A549 (cell line): ENCODE data around the gene CDC37L1. TPM values are rescaled to one million over a fixed set of nuclear protein-coding genes. Genes with fewer than 3 reads are reported as not detected.

Experiments
- ATAC-seq, 2 experiments: fragments of 200-7000 bp in 1 of 2; fragments of >200 bp in 1 of 2; cut with Nextera tagmentation in 1 of 2; cut with Tn5 transposase in 1 of 2; 3 replicates each; pipeline versions ENCODE4 v1.8.0 to v1.9.1; 2018 to 2020; ENCODE audit warnings: mild to moderate bottlenecking in 1 of 2, moderate library complexity in 1 of 2
- CTCF ChIA-PET: fragments of 300-600 bp; sonication (Branson Sonifier 250); formaldehyde crosslinking; extraction: SDS; loops from one replicate; lab custom pipeline; 2021; ENCODE audit warnings: antibody characterized with exemption, inconsistent platforms; lab: Yijun Ruan, JAX
- POLR2A ChIA-PET: fragments of 350-600 bp; formaldehyde crosslinking; extraction: SDS; loops from one replicate; lab custom pipeline; 2021; ENCODE audit warnings: antibody characterized with exemption, inconsistent platforms; lab: Yijun Ruan, JAX
- DNase-seq, 2 experiments: peaks; one replicate each; pipeline versions ENCODE4 v3.0.0 to v3.0.0-alpha.2; 2011 to 2016; ENCODE audit warnings: low read depth in 1 of 2, low spot score in 1 of 2
- FAIRE-seq: peaks from 2 replicates; lab custom pipeline; 2011; peaks lifted over from hg19 to GRCh38; lab: Jason Lieb, UNC
- H3K27ac ChIP-seq, 2 experiments: fragments of >200 bp; sonication (Bioruptor Twin); formaldehyde crosslinking; 3 replicates each; pipeline ENCODE4 v1.5.1; 2016 to 2017
- H3K4me1 ChIP-seq: fragments of >200 bp; sonication (Bioruptor Twin); formaldehyde crosslinking; 3 replicates; pipeline ENCODE4 v1.6.1; 2016
- H3K4me2 ChIP-seq: fragments of >200 bp; sonication (Bioruptor Twin); formaldehyde crosslinking; 3 replicates; pipeline ENCODE4 v1.6.1; 2016
- H3K4me3 ChIP-seq: fragments of >200 bp; sonication (Bioruptor Twin); formaldehyde crosslinking; 3 replicates; pipeline ENCODE4 v1.5.1; 2016
- H3K9me3 ChIP-seq: fragments of >200 bp; sonication (Bioruptor Twin); formaldehyde crosslinking; 3 replicates; pipeline ENCODE4 v1.6.1; 2016
- BHLHE40 ChIP-seq: IDR thresholded peaks from 2 replicates; pipeline ENCODE4 v1.6.1; 2012; ENCODE audit warnings: low read depth, low read length, inconsistent platforms
- EHF ChIP-seq: fragments of 250-450 bp; sonication (Bioruptor Pico); IDR thresholded peaks from 2 replicates; pipeline ENCODE4 v1.5.0; 2020; ENCODE audit warnings: mild to moderate bottlenecking
- ESRRA ChIP-seq: fragments of 150-350 bp; IDR thresholded peaks from 2 replicates; pipeline ENCODE4 v1.6.1; 2014; ENCODE audit warnings: mild to moderate bottlenecking, low read length, borderline replicate concordance
- FOSB ChIP-seq: fragments of 250-450 bp; sonication (Bioruptor Pico); IDR thresholded peaks from 2 replicates; pipeline ENCODE4 v1.5.0; 2020; ENCODE audit warnings: mild to moderate bottlenecking, moderate library complexity
- GATA3 ChIP-seq: IDR thresholded peaks from 2 replicates; pipeline ENCODE4 v1.6.1; 2012; ENCODE audit warnings: borderline replicate concordance
- HOXA7 ChIP-seq: fragments of 250-450 bp; sonication (Bioruptor Pico); IDR thresholded peaks from 2 replicates; pipeline ENCODE4 v1.5.0; 2020; ENCODE audit warnings: mild to moderate bottlenecking, moderate library complexity
- JUNB ChIP-seq: fragments of >200 bp; sonication (Bioruptor Twin); formaldehyde crosslinking; IDR thresholded peaks from 2 replicates; pipeline ENCODE4 v1.6.1; 2016
- MAFK ChIP-seq: fragments of 450-650 bp; IDR thresholded peaks from 2 replicates; pipeline ENCODE4 v1.6.1; 2014; ENCODE audit not compliant: partially characterized antibody
- MAZ ChIP-seq: fragments of 150-350 bp; IDR thresholded peaks from 2 replicates; pipeline ENCODE4 v1.6.1; 2014; ENCODE audit warnings: antibody characterized with exemption, low read depth, low read length, borderline replicate concordance
- NFE2L2 ChIP-seq: fragments of 150-350 bp; conservative IDR thresholded peaks from 2 replicates; pipeline ENCODE4 v1.6.1; 2014; ENCODE audit warnings: low read length
- PHF8 ChIP-seq: fragments of 200-600 bp; sonication (generic); IDR thresholded peaks from 2 replicates; pipeline ENCODE4 v1.6.1; 2016; ENCODE audit warnings: low read depth, mild to moderate bottlenecking, antibody characterized with exemption, moderate library complexity, borderline replicate concordance
- POLR2A ChIP-seq: IDR thresholded peaks from 2 replicates; pipeline ENCODE4 v1.6.1; 2012; ENCODE audit warnings: mild to moderate bottlenecking, low read length
- RAD21 ChIP-seq, 2 experiments: fragments of >200 bp in 1 of 2; sonication (Bioruptor Twin) in 1 of 2; formaldehyde crosslinking in 1 of 2; IDR thresholded peaks in 1 of 2; conservative IDR thresholded peaks in 1 of 2; 2 replicates in 1 of 2; 3 replicates in 1 of 2; pipeline ENCODE4 v1.6.1; 2012 to 2018; ENCODE audit warnings: inconsistent platforms in 1 of 2
- RFX5 ChIP-seq: fragments of 450-650 bp; IDR thresholded peaks from 2 replicates; pipeline ENCODE4 v1.7.1; 2014; ENCODE audit warnings: antibody characterized with exemption, mild to moderate bottlenecking, moderate library complexity
- RNF2 ChIP-seq: fragments of 200-600 bp; sonication (generic); IDR thresholded peaks from 2 replicates; pipeline ENCODE4 v1.6.1; 2016; ENCODE audit warnings: low read depth, mild to moderate bottlenecking, antibody characterized with exemption, moderate library complexity, borderline replicate concordance
- ZFP36 ChIP-seq: fragments of 450-650 bp; IDR thresholded peaks from 2 replicates; pipeline ENCODE4 v1.6.1; 2014; ENCODE audit warnings: borderline replicate concordance; ENCODE audit not compliant: partially characterized antibody
- WGBS: methylation state at CpG from one replicate; pipeline ENCODE4 v1.1.6; 2017; ENCODE audit errors: missing lambda C conversion rate; 5-methylcytosine and 5-hydroxymethylcytosine counted together
- polyA plus RNA-seq, 4 experiments: library from polyadenylated mRNA; depleted of rRNA in 3 of 4; stranded (reverse); fragments of >200 nt; fragmentation: RNase III in 1 of 4; extraction: RNeasy Plus Mini Kit Qiagen cat#74134 plus additional on column Dnase treatment in 1 of 4; gene quantifications; 2 replicates in 3 of 4; 3 replicates in 1 of 4; pipeline ENCODE4 v1.2.3, GENCODE V29; 2011 to 2017
- TF ChIP-seq, protein P1 (sequence below): IDR thresholded peaks from 2 replicates; pipeline ENCODE4 v1.6.1; 2012; ENCODE audit warnings: low read depth, borderline replicate concordance
- TF ChIP-seq, protein P2 (sequence below): fragments of >200 bp; sonication (Bioruptor Twin); formaldehyde crosslinking; IDR thresholded peaks from 3 replicates; pipeline ENCODE4 v1.5.1; 2016
- TF ChIP-seq, protein P3 (sequence below): IDR thresholded peaks from 2 replicates; pipeline ENCODE4 v1.6.1; 2012
- TF ChIP-seq, protein P4 (sequence below): IDR thresholded peaks from 2 replicates; pipeline ENCODE4 v1.6.1; 2012
- TF ChIP-seq, protein P5 (sequence below): fragments of 250-450 bp; sonication (Bioruptor Pico); IDR thresholded peaks from 2 replicates; pipeline ENCODE4 v1.5.0; 2021; ENCODE audit warnings: mild to moderate bottlenecking, moderate library complexity, borderline replicate concordance

CDC37L1 gene
- polyA plus RNA-seq, 2 of the 4 experiments (the other 2 are of a cell fraction): 9.5 to 16.2 TPM

DNA sequence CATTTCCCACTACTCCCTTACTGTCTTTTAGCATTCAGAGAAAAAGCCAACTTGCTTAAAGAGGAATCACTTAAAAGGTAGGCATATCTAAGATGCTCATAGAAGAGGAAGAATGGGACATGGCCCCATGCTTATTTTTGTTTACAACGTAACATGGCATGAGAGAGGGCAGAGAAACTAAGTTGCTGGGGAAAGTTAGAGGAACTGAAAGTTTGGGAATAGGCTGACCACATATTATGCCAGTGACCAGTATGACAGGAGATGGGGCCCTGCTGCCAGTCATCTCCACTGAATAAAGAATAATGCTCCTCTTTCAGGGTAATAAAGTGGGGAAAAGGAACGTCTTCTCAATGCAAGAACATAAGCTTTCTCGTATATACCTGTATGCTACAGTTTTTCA, 15.4 kb upstream of the CDC37L1 start:
- H3K9me3 ChIP-seq: no peaks in the 10 kb centered on the region
- peak overlapping the region in 1 of 2 experiments; percentile 9; a peak in 1 of 6 replicates for H3K27ac ChIP-seq
- FAIRE-seq: no peak
- H3K4me2 ChIP-seq: peak overlapping the region; percentile 98
- WGBS: 71% methylated on average over 3 of the region's 3 CpGs
- peaks cover 36% of the 10 kb centered on the region for H3K4me1 ChIP-seq
- CTCF ChIA-PET: interaction anchor here (1.2 to 5.5 kb wide), 6 partner anchors 8 to 324 kb away, joined by 3 to 37 read pairs (median 4); partner anchors contain the start of genes AK3 and CDC37L1
- DNase-seq: no peak
- no peak for ATAC-seq
- POLR2A ChIA-PET: interaction anchor here (2.9 to 3.8 kb wide), 2 partner anchors 14 to 16 kb away, joined by 31 to 37 read pairs; partner anchors contain the start of gene CDC37L1
- no peak for TF ChIP-seq PHF8
- TF ChIP-seq GATA3: no peak
- TF ChIP-seq, protein P1, sequence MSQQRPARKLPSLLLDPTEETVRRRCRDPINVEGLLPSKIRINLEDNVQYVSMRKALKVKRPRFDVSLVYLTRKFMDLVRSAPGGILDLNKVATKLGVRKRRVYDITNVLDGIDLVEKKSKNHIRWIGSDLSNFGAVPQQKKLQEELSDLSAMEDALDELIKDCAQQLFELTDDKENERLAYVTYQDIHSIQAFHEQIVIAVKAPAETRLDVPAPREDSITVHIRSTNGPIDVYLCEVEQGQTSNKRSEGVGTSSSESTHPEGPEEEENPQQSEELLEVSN: no peak
- TF ChIP-seq MAZ: no peak
- TF ChIP-seq, protein P2, sequence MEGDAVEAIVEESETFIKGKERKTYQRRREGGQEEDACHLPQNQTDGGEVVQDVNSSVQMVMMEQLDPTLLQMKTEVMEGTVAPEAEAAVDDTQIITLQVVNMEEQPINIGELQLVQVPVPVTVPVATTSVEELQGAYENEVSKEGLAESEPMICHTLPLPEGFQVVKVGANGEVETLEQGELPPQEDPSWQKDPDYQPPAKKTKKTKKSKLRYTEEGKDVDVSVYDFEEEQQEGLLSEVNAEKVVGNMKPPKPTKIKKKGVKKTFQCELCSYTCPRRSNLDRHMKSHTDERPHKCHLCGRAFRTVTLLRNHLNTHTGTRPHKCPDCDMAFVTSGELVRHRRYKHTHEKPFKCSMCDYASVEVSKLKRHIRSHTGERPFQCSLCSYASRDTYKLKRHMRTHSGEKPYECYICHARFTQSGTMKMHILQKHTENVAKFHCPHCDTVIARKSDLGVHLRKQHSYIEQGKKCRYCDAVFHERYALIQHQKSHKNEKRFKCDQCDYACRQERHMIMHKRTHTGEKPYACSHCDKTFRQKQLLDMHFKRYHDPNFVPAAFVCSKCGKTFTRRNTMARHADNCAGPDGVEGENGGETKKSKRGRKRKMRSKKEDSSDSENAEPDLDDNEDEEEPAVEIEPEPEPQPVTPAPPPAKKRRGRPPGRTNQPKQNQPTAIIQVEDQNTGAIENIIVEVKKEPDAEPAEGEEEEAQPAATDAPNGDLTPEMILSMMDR: no peak
- TF ChIP-seq ZFP36: no peak
- TF ChIP-seq, protein P3, sequence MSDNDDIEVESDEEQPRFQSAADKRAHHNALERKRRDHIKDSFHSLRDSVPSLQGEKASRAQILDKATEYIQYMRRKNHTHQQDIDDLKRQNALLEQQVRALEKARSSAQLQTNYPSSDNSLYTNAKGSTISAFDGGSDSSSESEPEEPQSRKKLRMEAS: no peak
- no peak for TF ChIP-seq BHLHE40
- no peak for TF ChIP-seq MAFK
- TF ChIP-seq ESRRA: no peak
- TF ChIP-seq JUNB: no peak
- TF ChIP-seq FOSB: no peak
- TF ChIP-seq RNF2: no peak
- TF ChIP-seq NFE2L2: no peak
- no peak for TF ChIP-seq HOXA7 (CRISPR knock-in tag)
- TF ChIP-seq, all 56 proteins: peak for 0
- 0 out of 3 replicates have a peak overlapping the region, but pooled peaks have one; percentile 84 for H3K4me3 ChIP-seq

DNA sequence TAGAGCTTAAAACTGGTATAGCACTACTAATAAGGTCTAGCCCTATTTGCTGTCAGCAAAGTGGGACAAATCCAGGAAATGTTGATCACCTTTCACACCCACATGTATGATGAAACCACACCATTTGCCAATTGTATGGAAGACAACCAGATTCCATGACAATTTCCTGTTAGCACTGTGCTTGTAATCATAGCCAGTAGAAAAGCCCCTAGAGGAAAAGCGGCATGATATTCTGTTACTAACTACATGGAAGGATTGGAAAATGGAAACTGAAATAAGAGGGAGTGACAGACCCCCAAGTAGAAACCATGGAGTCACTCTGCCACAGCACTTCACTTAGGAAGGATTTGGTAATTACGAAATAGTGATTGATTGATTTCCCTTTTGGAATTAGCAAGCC, 14.0 kb upstream of the CDC37L1 start:
- 73% methylated on average over 2 of the region's 2 CpGs for WGBS
- peaks cover 36% of the 10 kb centered on the region for H3K4me1 ChIP-seq
- no peak for FAIRE-seq
- POLR2A ChIA-PET: interaction anchor here (0.8 to 3.8 kb wide), 5 partner anchors 12 to 319 kb away, joined by 3 to 37 read pairs (median 10); partner anchors contain the start of genes AK3, CDC37L1 and JAK2
- peak overlapping the region; percentile 46 for H3K4me3 ChIP-seq
- peak overlapping the region; percentile 98 for H3K4me2 ChIP-seq
- no peak for ATAC-seq
- TF ChIP-seq, protein P3: no peak
- no peak for TF ChIP-seq POLR2A
- TF ChIP-seq JUNB: no peak
- TF ChIP-seq RFX5: no peak
- no peak for TF ChIP-seq MAZ
- no peak for TF ChIP-seq RAD21 (conservative IDR thresholded peaks at IDR 0.05 in 1 of 2, IDR thresholded peaks at IDR 0.05 in 1 of 2)
- no peak for TF ChIP-seq RNF2
- no peak for TF ChIP-seq EHF (CRISPR knock-in tag)
- TF ChIP-seq ESRRA: no peak
- TF ChIP-seq HOXA7 (CRISPR knock-in tag): no peak
- TF ChIP-seq, protein P4, sequence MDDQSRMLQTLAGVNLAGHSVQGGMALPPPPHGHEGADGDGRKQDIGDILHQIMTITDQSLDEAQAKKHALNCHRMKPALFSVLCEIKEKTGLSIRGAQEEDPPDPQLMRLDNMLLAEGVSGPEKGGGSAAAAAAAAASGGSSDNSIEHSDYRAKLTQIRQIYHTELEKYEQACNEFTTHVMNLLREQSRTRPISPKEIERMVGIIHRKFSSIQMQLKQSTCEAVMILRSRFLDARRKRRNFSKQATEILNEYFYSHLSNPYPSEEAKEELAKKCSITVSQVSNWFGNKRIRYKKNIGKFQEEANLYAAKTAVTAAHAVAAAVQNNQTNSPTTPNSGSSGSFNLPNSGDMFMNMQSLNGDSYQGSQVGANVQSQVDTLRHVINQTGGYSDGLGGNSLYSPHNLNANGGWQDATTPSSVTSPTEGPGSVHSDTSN: no peak
- TF ChIP-seq, protein P5, sequence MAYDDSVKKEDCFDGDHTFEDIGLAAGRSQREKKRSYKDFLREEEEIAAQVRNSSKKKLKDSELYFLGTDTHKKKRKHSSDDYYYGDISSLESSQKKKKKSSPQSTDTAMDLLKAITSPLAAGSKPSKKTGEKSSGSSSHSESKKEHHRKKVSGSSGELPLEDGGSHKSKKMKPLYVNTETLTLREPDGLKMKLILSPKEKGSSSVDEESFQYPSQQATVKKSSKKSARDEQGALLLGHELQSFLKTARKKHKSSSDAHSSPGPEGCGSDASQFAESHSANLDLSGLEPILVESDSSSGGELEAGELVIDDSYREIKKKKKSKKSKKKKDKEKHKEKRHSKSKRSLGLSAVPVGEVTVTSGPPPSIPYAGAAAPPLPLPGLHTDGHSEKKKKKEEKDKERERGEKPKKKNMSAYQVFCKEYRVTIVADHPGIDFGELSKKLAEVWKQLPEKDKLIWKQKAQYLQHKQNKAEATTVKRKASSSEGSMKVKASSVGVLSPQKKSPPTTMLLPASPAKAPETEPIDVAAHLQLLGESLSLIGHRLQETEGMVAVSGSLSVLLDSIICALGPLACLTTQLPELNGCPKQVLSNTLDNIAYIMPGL (CRISPR knock-in tag): no peak
- peak overlapping the region; percentile 43 to 75; a peak in 4 of 6 replicates for H3K27ac ChIP-seq
- CTCF ChIA-PET: interaction anchor here (0.9 to 5.5 kb wide), 7 partner anchors 11 to 323 kb away, joined by 3 to 37 read pairs (median 4); partner anchors contain the start of genes AK3 and CDC37L1
- DNase-seq: peak in 1 of 2 experiments; percentile 37
- H3K9me3 ChIP-seq: no peaks in the 10 kb centered on the region
